NCI-H748 (cell line): ENCODE measurements around the gene GLUD2.
"Not testable (repeated sequence)": the region's sequence is repeated elsewhere in the genome, so short reads cannot be mapped to it uniquely, and the experiment has no call there.

ENCODE experiments used
- DNase-seq: peaks from one replicate; lab custom pipeline; 2025; ENCODE audit not compliant: unreplicated experiment; lab: John Stamatoyannopoulos, UW

GLUD2 gene

DNA sequence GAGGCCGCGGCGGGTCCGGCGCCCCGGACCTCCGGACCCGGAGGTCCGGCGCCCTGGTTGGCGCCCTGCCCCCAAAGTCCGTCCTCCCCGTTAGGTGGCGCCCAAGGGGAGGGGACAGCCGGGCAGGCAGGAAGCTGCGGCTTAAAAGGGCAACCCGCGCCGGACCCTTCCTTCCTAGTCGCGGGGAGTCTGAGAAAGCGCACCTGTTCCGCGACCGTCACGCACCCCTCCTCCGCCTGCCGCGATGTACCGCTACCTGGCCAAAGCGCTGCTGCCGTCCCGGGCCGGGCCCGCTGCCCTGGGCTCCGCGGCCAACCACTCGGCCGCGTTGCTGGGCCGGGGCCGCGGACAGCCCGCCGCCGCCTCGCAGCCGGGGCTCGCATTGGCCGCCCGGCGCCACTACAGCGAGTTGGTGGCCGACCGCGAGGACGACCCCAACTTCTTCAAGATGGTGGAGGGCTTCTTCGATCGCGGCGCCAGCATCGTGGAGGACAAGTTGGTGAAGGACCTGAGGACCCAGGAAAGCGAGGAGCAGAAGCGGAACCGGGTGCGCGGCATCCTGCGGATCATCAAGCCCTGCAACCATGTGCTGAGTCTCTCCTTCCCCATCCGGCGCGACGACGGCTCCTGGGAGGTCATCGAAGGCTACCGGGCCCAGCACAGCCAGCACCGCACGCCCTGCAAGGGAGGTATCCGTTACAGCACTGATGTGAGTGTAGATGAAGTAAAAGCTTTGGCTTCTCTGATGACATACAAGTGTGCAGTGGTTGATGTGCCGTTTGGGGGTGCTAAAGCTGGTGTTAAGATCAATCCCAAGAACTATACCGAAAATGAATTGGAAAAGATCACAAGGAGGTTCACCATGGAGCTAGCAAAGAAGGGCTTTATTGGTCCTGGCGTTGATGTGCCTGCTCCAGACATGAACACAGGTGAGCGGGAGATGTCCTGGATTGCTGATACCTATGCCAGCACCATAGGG is at the start of gene GLUD2:
GLUD2 (plus strand) TSS at position 170 of the 979 bp plus-strand sequence; CDS start at position 245, 75 bp downstream.
- not testable (repeated sequence) for DNase-seq

DNA sequence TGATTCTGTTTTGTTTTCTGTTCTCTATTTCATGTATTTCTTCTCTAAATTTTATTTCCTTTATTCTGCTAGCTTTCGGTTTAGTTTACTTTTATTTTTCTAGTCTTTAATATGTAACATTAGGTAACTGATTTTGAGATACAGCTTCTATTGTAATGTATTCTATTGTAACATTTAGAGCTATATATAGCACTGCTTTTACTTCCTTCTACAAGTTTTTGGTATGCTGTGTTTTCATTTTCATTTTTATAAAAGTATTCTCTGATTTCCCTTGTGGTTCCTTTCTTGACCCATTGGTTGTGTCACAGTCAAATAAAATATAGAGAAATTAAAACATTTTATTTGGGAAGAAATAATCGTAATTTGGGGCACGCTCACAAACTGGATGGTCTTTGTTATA is 48.0 kb upstream of the GLUD2 start:
- DNase-seq = no peak

DNA sequence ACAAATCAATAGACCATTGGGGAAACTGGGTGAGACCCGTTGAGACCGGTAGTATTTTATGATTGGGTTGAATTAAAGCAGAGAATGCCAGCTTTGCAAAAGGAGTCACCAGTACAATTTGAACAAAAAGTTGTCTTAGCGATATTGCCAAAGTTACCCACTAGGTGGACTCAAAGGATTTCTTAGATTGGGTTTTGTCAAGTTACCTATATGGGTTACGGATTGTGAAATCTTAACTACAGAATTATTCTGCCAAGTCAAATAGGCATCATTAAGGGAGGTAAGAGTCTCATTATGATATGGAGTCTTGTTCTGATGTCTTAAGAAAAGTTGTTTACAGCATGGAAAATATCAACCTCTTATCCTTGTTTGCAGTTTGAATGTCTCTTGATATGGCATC is 46.8 kb upstream of the GLUD2 start:
- DNase-seq = peak; percentile 35

DNA sequence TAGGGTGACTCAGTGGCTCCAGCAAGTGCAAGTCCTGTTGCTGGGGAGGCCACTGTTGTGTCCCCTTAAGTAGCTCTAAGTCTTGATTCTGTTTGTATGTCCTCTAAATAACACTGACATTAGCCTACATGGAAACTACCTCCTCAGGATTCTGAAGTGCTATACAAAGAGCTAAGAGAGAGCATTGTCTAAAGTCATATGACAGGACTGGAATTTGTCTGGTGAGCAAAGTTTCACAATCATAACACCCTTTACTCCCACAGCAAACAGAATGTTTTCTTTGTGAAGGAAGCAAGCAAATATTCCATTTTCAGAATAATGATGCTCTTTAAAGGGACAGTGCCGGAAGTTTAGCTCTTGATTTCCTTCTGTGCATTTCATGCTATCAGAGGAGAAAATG is 38.5 kb upstream of the GLUD2 start:
- DNase-seq = no peak

DNA sequence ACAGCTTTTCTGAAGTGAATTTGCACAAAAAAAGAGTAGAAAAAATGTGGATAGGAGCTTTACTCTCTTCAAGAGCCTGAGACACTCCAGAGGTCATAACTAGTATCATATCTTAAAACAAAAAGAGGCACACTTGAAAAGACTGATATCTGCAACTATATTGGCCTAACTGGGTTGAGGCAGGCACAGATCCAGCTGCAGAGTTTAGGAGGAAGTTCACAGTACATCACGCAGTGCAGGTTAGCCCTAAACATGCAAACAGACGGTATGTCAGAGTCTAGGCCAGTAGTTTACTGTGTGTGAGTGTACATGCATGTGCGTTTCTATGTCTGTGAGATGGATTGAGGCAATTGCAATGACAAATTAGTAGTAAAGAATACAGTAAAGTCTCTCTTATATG is 37.6 kb upstream of the GLUD2 start:
- no peak for DNase-seq

DNA sequence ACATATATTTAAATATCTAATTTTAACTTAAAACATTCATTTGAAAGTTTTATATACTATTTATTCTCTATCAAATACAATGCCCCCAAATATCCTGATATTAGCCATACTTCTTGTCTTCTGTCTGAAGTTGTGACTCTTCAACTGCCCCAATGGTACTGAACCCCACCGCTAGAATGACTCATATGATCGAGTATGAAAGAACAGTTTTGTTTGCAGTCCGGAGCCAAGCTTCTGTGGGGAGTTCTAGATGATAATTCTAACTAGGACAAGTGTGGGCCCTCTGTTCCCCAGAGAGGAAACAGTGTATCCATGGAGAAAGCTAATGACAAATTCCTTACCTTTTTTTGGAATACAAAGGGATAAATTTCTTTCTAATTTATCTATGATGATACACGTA is 37.2 kb upstream of the GLUD2 start:
- DNase-seq = peak; percentile 20

DNA sequence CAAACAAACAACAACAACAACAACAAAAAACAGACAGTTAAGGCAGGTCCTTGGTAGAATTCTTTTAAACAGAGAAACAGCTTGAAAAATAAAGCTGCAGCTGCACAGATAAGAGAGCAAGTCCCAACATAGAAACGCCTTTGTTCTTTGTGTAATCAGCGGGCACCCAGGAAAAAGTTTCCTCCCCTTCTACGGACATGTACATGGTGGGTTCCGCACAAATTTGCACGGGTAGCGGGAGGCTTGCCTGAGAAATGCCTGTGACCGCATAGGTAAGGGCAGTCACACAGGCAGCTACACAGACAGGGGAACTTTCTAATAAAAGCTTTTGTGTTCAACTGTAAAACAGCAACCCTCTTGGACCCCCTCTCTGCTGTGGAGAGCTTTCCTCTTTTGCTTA is 36.2 kb upstream of the GLUD2 start:
- peak; percentile 54 for DNase-seq

DNA sequence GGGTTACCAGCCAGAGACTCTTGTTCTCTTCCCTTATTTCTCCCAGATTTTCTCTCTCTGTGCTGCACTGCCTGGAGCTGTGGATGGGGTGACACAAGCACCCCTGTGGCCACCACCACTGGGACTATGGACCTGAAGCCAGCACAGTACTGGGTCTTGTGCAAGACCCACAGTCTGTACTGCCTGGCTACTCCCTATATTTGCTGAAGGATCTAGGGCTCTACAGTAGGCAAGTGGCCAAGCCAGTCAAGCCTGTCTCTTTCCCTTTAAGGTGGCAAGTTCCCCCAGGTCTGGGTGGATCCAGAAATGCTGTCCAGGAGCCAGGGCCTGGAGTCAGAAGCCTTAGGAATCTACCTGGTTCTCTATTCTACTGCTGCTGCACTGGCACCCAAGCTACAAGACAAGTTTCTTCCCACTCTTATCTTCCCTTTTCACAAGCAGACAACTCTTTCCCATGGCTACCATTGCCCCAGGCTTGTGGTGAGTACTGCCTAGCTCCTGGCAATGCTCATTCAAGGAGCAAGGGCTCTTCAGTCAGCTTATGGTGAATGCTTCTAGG is 33.4 kb upstream of the GLUD2 start:
- no peak for DNase-seq

DNA sequence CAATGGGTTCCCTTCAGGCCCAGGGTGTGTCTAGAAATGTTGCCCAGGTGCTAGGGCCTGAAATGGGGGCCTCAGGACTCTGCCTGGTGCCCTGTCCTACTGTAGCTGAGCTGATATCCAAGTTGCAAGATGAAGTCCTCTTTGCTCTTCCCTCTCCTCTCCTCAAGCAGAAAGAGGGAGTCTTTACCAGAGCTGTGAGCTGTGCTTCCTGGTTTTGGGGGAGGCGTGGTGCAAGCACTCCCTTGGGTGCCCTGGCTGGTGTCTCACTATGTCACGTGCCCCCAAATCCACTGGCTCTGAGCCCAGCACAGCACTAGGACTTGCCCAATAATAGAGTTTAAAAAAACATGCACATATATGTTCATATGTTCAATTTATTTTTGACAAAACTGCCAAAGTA is 32.6 kb upstream of the GLUD2 start:
- DNase-seq = no peak

DNA sequence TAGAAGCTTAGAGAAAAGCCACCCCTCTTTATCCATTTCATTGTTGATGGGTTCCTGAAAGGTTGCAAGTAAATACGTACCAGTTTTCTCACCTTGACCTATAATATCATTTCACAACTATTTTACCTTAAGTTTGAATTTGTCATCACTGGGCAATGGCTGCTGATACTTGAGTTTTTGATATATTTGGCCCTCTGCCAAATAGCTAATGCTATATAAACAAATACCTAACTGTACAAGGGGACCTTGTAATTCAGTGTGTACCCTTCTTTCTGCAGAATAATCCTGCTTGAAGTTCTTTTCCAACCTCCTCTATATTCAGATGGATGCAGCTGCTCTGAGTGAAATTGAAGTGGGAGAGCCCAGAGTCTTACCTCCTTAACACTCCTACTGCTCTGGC is 19.0 kb upstream of the GLUD2 start:
- peak; percentile 65 for DNase-seq

DNA sequence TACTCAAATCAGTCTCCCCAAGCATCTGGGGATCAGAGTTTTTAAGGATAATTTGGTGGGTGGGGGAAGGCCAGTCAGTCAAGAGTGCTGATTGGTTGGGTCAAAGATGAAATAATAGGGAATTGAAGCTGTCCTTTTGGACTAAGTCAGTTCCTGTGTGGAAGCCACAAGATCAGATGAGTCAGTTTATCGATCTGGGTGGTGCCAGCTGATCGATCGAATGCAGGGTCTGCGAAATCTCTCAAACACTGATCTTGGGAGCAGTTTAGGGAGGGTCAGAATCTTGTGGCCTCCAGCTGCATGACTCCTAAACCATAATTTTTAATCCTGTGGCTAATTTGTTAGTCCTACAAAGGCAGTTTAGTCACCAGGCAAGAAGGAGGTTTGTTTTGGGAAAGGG is 17.3 kb upstream of the GLUD2 start:
- no peak for DNase-seq

DNA sequence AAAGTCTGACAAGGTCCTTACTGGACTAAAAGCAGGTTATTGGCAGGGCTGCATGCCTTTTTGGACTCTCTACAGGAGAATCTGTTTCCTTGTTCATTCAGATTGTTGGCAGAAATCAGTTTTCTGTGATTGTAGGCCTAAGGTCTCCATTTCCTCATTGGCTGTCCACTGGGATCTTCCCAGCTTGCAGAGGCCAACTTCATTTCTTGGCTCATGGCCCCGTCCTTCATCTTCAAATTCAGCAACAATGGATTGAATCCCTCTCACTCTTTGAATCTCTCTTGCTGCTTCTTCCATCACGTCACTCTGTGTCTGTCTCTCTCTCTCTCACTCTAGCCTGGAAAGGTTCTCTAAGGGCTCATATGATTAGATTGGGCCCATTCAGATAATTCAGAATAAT is 14.9 kb upstream of the GLUD2 start:
- DNase-seq = no peak

DNA sequence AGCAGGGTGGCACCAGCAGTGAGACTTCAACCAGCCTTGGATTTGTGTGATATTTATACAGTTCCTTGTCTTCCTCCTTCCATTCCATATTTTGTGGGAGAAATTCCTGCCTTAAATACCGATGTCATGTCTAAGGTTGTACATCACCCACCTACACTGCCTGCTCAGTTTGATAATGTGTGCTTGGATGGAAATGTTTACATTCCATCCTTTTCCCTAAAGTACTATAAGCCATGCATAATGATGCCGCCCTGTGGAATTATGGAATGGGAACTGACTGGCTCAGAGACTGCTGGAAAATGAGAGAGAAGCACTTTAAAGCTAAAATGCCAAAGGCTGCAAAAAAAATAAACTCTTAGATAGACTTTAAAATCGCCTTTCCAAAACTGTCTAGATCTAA is 11.3 kb upstream of the GLUD2 start:
- DNase-seq = no peak

DNA sequence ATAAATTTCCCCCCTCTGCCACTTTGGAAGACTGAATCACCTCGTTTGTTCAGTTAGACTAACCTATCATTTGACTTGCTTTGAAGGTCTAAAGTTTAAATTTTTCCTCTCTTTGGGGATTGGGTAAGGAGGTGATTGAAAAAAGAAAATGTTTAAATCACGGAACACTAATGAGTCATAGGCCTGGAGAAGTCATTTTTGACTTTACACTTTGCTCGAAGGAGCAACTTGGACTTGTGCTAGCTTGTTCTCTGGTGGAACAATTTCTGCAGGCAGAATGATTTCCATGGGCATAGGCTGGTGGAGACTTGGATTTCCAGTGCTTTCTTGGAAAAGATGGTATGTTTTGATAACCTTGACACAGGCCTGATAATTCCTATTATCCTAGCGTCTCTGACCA is 10.5 kb upstream of the GLUD2 start:
- DNase-seq = no peak

DNA sequence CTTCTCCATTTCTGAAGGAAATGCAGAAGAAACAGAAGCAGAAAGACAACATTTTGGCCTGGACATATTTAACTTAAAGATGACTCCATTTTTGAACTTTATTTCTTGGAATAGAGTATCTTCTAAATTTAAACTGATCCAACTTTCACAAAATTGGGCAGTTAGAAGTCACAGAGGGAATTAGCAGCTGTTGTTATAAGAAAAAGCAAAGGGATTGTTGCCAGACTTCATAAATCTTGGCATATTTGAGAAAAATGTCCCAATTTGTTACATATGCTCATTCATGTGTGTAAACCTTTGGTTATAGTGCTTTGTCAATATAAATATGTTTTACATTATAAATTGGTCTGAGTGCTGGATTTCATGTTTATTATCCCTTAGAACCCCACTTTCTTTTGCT is 3.4 kb downstream of the GLUD2 start:
- DNase-seq = no peak

DNA sequence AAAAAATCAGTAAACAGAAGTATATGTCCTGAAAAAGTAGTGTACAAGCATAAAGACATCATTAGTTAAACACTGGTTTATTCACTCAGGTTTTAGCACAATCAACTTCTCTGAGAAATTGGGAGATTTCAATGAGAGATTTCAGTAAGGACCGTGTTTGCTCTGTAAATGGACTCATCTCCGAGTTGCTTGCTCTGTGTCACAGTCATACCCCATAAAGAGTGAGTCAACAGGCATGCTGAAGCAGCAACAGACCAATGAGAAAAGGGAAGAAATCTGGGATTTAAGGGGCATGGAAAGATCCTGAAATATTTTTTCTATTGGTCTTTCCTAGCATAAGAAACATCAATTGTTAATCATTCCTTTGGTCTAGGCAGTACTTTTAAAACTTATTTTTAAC is 4.7 kb downstream of the GLUD2 start:
- peak; percentile 3 for DNase-seq

DNA sequence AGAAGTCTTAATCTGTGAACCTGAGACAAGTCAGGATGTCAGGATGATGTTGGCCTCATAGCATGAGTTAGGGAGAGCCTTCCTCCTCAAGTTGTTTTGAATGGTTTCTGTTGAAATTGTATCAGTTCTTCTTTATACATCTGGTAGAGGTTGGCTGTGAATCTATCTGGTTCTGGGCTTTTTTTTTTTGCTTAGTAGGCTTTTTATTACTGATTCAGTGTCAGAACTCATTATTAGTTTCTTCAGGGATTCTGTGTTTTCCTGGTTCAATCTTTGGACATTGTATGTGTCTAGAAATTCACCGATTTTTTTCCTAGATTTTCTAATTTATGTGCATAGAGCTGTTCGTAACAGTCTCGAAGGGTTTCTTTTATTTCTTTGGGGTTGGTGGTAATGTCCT is 14.9 kb downstream of the GLUD2 start:
- no peak for DNase-seq

DNA sequence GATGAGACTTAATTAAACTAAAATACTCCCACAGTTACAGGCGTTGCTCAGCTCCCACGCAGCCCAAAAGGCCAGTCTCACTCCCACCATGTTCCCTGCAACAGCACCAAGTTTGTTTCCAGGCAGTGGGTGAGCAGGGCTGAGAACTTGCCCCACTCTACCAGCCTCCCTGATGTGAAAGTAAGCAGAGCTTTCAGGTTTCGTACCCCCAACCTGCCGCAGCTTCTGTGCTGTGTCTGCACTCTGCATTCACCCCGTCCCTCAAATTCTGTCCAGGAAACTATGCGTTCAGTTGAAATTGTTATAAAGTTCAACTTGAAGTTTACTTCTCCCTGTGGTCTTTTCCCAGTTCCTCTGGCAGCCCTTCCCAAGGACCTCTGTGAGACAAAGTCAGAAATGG is 17.2 kb downstream of the GLUD2 start:
- no peak for DNase-seq

DNA sequence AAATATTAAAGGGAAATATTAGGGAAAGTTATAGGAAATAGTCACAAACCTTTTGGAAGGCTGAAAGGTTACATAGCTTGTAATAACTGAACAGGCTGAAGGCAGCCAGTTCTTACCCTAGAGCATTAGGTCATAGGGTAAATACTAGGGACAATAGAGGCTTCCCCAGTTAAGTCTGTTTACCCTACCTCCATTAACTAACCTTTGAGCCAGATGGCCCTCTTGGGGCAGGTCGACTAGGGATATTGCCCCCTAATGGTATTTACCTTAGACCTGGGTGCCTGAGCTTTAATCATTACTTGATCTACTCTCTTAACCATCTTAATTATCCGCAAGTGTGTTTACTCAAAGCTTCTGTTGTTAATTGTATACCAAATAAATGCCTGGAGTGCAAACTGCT is 36.8 kb downstream of the GLUD2 start:
- peak; percentile 93 for DNase-seq

DNA sequence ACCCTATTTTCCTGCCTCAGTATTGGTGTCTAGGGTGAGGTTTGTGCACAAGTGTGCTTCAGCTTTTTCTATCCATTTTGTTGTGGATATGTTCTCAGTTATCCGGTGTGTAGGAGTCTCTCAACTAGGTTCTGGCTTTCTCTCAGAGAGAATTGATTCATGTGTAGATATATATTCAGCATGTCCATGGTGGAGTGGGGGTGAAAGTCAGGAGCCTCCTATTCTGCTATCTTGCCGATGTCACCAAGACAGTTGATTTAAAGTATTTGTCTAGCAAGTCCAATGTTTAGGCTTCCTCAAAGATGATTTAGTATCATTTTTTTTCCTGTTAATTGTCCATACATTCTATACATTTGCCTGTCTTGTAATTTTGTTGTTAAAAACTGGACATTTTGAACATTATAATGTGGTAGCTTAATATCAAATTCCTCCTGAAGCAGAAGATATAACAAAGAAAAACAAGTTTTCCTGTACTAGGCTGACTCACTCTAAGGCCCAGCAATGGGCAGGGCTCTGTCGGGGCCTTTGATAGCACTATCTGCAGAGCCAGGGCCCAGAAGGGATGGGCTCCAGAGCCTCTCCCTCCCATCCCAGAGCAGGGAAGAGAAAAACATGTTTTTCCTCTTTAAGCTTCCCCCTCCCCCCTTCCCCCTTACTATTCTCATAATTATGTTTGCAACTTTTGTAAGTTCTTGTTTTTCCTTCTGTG is 37.6 kb downstream of the GLUD2 start:
- no peak for DNase-seq

DNA sequence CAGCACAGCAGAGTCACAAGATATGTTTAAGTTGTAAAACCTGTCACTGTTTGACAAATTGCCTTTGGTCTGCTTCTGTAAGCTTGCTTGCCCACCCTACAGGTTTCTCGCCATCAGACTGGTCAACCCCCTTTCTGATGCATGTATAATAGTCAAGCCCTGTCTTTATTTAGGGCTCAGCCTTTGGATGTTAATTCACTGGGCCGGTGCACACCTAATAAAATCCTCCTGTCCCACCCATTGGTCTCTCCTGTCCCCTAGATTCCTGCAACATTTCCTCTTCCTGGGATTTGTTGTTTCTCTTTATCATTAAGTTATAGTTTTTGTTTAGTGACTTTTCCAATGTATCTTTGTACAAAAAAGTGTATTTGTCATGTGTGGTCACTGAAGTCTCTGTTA is 38.2 kb downstream of the GLUD2 start:
- DNase-seq = no peak

DNA sequence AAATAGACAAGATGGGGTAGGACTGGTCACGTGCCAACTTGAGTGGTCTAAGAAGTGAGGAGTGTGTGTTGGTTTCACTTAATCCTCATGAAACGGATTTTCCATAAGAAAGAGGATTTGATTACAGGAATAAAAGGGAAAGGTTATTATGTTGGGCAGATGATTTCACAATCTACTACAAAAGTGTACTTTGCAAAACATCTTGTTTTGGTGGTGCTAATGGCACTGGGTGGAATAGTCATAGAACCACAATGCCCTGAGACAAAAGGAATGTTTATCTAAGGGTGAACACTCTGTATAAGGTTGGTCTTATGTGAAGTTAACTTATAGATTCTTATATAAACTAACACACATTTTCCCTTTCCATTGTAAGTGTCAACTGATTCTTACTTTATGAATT is 45.6 kb downstream of the GLUD2 start:
- no peak for DNase-seq
